Neutrophil (primary cell): ENCODE measurements around the gene MBOAT2.

Experiments
- H3K27ac ChIP-seq: fragments of 200-600 bp; sonication (generic); 2 replicates; pipeline ENCODE4 v1.5.1; 2016; ENCODE audit warnings: mild to moderate bottlenecking, moderate library complexity
- H3K27me3 ChIP-seq: fragments of 200-600 bp; sonication (generic); 2 replicates; pipeline ENCODE4 v1.6.0; 2016; ENCODE audit warnings: mild to moderate bottlenecking
- H3K36me3 ChIP-seq: fragments of 200-600 bp; sonication (generic); 2 replicates; pipeline ENCODE4 v1.5.1; 2017
- H3K4me1 ChIP-seq, 2 experiments: fragments of 200-600 bp in 1 of 2; sonication (generic) in 1 of 2; 1 replicate in 1 of 2; 2 replicates in 1 of 2; pipeline versions ENCODE4 v1.5.1 to v1.6.1; 2013 to 2016; ENCODE audit warnings: low read depth in 1 of 2, low read length in 1 of 2, mild to moderate bottlenecking in 1 of 2, moderate library complexity in 1 of 2; ENCODE audit not compliant: control insufficient read depth in 1 of 2, insufficient read depth in 1 of 2
- H3K4me3 ChIP-seq, 2 experiments: fragments of 200-600 bp in 1 of 2; sonication (generic) in 1 of 2; 1 replicate in 1 of 2; 2 replicates in 1 of 2; pipeline ENCODE4 v1.5.1; 2013 to 2016; ENCODE audit warnings: low read depth in 1 of 2, low read length in 1 of 2, mild to moderate bottlenecking in 1 of 2, moderate library complexity in 1 of 2
- H3K9me3 ChIP-seq: fragments of 200-600 bp; sonication (generic); 2 replicates; pipeline ENCODE4 v1.5.1; 2016
- TF ChIP-seq, protein P1 (sequence below): fragments of 200-600 bp; sonication (generic); IDR thresholded peaks from 2 replicates; pipeline ENCODE4 v1.5.1; 2016; ENCODE audit warnings: antibody characterized with exemption

The MBOAT2 gene

GRCh38 chr2:8839189-8839965 lies 164.1 kb downstream of the MBOAT2 start:
- no peaks in the 10 kb centered on the region for H3K9me3 ChIP-seq
- H3K27me3 ChIP-seq, result no peaks in the 10 kb centered on the region
- TF ChIP-seq, protein P1, sequence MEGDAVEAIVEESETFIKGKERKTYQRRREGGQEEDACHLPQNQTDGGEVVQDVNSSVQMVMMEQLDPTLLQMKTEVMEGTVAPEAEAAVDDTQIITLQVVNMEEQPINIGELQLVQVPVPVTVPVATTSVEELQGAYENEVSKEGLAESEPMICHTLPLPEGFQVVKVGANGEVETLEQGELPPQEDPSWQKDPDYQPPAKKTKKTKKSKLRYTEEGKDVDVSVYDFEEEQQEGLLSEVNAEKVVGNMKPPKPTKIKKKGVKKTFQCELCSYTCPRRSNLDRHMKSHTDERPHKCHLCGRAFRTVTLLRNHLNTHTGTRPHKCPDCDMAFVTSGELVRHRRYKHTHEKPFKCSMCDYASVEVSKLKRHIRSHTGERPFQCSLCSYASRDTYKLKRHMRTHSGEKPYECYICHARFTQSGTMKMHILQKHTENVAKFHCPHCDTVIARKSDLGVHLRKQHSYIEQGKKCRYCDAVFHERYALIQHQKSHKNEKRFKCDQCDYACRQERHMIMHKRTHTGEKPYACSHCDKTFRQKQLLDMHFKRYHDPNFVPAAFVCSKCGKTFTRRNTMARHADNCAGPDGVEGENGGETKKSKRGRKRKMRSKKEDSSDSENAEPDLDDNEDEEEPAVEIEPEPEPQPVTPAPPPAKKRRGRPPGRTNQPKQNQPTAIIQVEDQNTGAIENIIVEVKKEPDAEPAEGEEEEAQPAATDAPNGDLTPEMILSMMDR, result no peak
- no peaks in the 10 kb centered on the region for H3K36me3 ChIP-seq
- H3K4me1 ChIP-seq, result peaks cover 49 to 52% of the 10 kb centered on the region in 2 experiments
- H3K4me3 ChIP-seq, result no peak overlapping the region
- no peak overlapping the region for H3K27ac ChIP-seq

- Histone ChIP-seq H3K36me3 (no peaks in the 10 kb centered on the region), H3K4me3 (peak overlapping the region; percentile 81 to 98), H3K4me1 (peaks cover 54 to 63% of the 10 kb centered on the region in 2 experiments), H3K27me3 (no peaks in the 10 kb centered on the region), H3K9me3 (no peaks in the 10 kb centered on the region), H3K27ac (no peak overlapping the region)
- TF ChIP-seq, protein P1, result no peak
Observed at GRCh38 chr2:8837795-8838140, 165.7 kb downstream of the MBOAT2 start.

DNA sequence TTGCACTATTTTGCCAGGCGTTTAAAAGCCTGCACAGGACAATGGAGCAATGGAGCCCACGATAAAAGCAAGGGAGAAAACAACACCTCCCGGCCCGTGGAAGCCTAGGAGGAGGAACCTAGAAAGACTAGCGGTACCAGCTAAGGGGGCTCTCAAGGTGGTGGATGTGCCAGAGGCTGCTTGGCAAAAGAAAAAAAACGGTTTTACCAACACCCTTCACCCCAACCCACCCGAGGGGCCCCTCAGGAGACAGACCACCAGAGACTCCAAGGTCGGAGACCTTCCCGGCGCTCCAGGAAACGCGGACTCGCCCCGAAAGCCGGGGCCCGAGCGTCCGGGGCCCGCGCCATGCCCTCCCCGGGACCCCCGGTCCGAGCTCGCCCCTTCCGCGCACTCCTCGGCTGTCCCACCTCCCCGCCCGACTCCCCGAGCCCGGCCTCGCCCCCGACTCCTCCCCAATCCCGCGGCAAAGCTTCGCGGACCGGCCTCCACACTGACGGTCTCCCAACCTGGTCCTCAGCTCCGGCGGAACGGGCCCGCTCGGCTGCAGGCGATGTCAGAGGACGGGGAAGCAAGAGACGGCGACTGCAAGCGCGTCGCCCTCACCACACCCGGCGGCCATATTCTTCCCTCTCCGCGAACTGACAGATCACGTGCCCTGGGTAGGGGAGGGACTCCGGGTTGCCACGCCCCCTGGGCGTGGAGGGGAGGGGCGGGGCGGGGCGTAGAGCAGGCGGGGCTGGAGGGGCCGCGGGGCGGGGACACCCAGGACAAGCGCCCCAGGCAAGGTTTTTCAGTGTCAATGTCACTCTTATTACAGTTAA lies 166.3 kb downstream of the MBOAT2 start, which contains the start of gene KIDINS220:
KIDINS220 (minus strand) TSS at position 643 of the 824 bp plus-strand sequence. CDS start 10,520 bp downstream, outside the sequence.
- no peaks in the 10 kb centered on the region for H3K27me3 ChIP-seq
- H3K9me3 ChIP-seq, result no peaks in the 10 kb centered on the region
- TF ChIP-seq, protein P1, result peak; percentile 33
- H3K4me3 ChIP-seq, result peak within 1 kb of the TSS; percentile 81 to 98
- H3K36me3 ChIP-seq, result no peaks in the 10 kb centered on the region
- H3K4me1 ChIP-seq, result peaks cover 48 to 57% of the 10 kb centered on the region in 2 experiments
- peak within 1 kb of the TSS; percentile 91 for H3K27ac ChIP-seq

GRCh38 chr2:8835279-8835678 lies 168.2 kb downstream of the MBOAT2 start:
- Histone ChIP-seq H3K4me1 (peaks cover 35 to 43% of the 10 kb centered on the region in 2 experiments), H3K27ac (no peak overlapping the region), H3K36me3 (no peaks in the 10 kb centered on the region), H3K9me3 (no peaks in the 10 kb centered on the region), H3K27me3 (no peaks in the 10 kb centered on the region), H3K4me3 (peak overlapping the region in 1 of 2 experiments; percentile 81)
- TF ChIP-seq, protein P1, result no peak

- peaks cover 45 to 57% of the 10 kb centered on the region in 2 experiments for H3K4me1 ChIP-seq
- no peaks in the 10 kb centered on the region for H3K9me3 ChIP-seq
- H3K27ac ChIP-seq, result no peak overlapping the region
- H3K36me3 ChIP-seq, result no peaks in the 10 kb centered on the region
- TF ChIP-seq, protein P1, result no peak
- H3K27me3 ChIP-seq, result no peaks in the 10 kb centered on the region
- no peak overlapping the region for H3K4me3 ChIP-seq
Observed at GRCh38 chr2:8833853-8834252, 169.6 kb downstream of the MBOAT2 start.
